Measurements from ENCODE around the gene CADPS. TPM values are rescaled to one million over a fixed set of nuclear protein-coding genes. Genes with fewer than 3 reads are reported as not detected.

Gene CADPS
- total RNA-seq, 1 experiment from 2014 or later = not detected

GRCh38 chr3:62647711-62648110, 227.5 kb downstream of the CADPS start:
- DNase-seq (no peak), ATAC-seq (no peak)
- H3K27ac ChIP-seq (ENCODE audit: low read length) = no peak overlapping the region
- H3K4me3 ChIP-seq (ENCODE audit: low read length) = no peak overlapping the region
- no peaks in the 10 kb centered on the region for H3K27me3 ChIP-seq (ENCODE audit: low read length)
- no peak overlapping the region for H2AFZ ChIP-seq (ENCODE audit: low read length)
- H3K4me1 ChIP-seq (ENCODE audit: insufficient read depth, low read length) = no peaks in the 10 kb centered on the region
- no peaks in the 10 kb centered on the region for H3K36me3 ChIP-seq (ENCODE audit: low read depth, low read length)
- H3F3A ChIP-seq (ENCODE audit: low read length, unreplicated experiment) = no peaks in the 10 kb centered on the region
- CTCF ChIA-PET = interaction anchor here (0.8 kb wide), 1 partner anchor 1892 kb away, joined by 4 read pairs; no protein-coding TSS in a partner anchor
- no peaks in the 10 kb centered on the region; the same call in 1 of the 2 replicates for H3K9me3 ChIP-seq (ENCODE audit: low read length)
- no TSS peak for BruUV-seq (replicated peaks)
- H3K9ac ChIP-seq (ENCODE audit: low read length) = no peak overlapping the region
- POLR2A ChIA-PET (ENCODE audit: unreplicated experiment) = no interaction called here
- intact Hi-C loops (cut with micrococcal nuclease) = no loop called here
- H4K20me1 ChIP-seq (ENCODE audit: low read length) = no peaks in the 10 kb centered on the region
- H3K79me2 ChIP-seq (ENCODE audit: low read length) = no peaks in the 10 kb centered on the region
- no peaks in the 10 kb centered on the region for H3K9me2 ChIP-seq (replicated peaks; ENCODE audit: low read length)
- H3K4me2 ChIP-seq (ENCODE audit: low read length) = no peak overlapping the region
- TF ChIP-seq EZH2 (IDR thresholded peaks at IDR 0.05; ENCODE audit: low read length, unreplicated experiment) (no peak), CTCF (conservative IDR thresholded peaks at IDR 0.05; ENCODE audit: low read depth, low read length) (no peak), EZH2phosphoT487 (IDR thresholded peaks at IDR 0.05; ENCODE audit: borderline replicate concordance, low read length) (no peak)

GRCh38 chr3:62644493-62644892, 230.7 kb downstream of the CADPS start:
- DNase-seq (no peak), ATAC-seq (no peak)
- Histone ChIP-seq H3K79me2 (ENCODE audit: low read length) (no peaks in the 10 kb centered on the region), H3K36me3 (ENCODE audit: low read depth, low read length) (no peaks in the 10 kb centered on the region), H3K27me3 (ENCODE audit: low read length) (no peaks in the 10 kb centered on the region), H3K9me3 (ENCODE audit: low read length) (no peaks in the 10 kb centered on the region), H3K4me3 (ENCODE audit: low read length) (no peak overlapping the region), H3F3A (ENCODE audit: low read length, unreplicated experiment) (no peaks in the 10 kb centered on the region), H3K4me1 (ENCODE audit: insufficient read depth, low read length) (no peaks in the 10 kb centered on the region), H3K27ac (ENCODE audit: low read length) (no peak overlapping the region), H3K9me2 (replicated peaks; ENCODE audit: low read length) (no peaks in the 10 kb centered on the region), H2AFZ (ENCODE audit: low read length) (no peak overlapping the region), H3K4me2 (ENCODE audit: low read length) (no peak overlapping the region), H3K9ac (ENCODE audit: low read length) (no peak overlapping the region), H4K20me1 (ENCODE audit: low read length) (no peaks in the 10 kb centered on the region)
- intact Hi-C loops (cut with micrococcal nuclease) = no loop called here
- CTCF ChIA-PET = no interaction called here
- TF ChIP-seq CTCF (conservative IDR thresholded peaks at IDR 0.05; ENCODE audit: low read depth, low read length) (no peak), EZH2phosphoT487 (IDR thresholded peaks at IDR 0.05; ENCODE audit: borderline replicate concordance, low read length) (no peak), EZH2 (IDR thresholded peaks at IDR 0.05; ENCODE audit: low read length, unreplicated experiment) (no peak)
- POLR2A ChIA-PET (ENCODE audit: unreplicated experiment) = no interaction called here
- no TSS peak for BruUV-seq (replicated peaks)

- ChIA-PET POLR2A (ENCODE audit: unreplicated experiment) (no interaction called here), CTCF (no interaction called here)
- Histone ChIP-seq H3K36me3 (ENCODE audit: low read depth, low read length) (no peaks in the 10 kb centered on the region), H3K9me2 (replicated peaks; ENCODE audit: low read length) (no peaks in the 10 kb centered on the region), H3K9me3 (ENCODE audit: low read length) (no peaks in the 10 kb centered on the region), H3K79me2 (ENCODE audit: low read length) (no peaks in the 10 kb centered on the region), H2AFZ (ENCODE audit: low read length) (no peak overlapping the region), H3K27ac (ENCODE audit: low read length) (no peak overlapping the region), H3K4me3 (ENCODE audit: low read length) (no peak overlapping the region), H3F3A (ENCODE audit: low read length, unreplicated experiment) (no peaks in the 10 kb centered on the region), H3K9ac (ENCODE audit: low read length) (no peak overlapping the region), H3K4me1 (ENCODE audit: insufficient read depth, low read length) (no peaks in the 10 kb centered on the region), H4K20me1 (ENCODE audit: low read length) (no peaks in the 10 kb centered on the region), H3K4me2 (ENCODE audit: low read length) (no peak overlapping the region), H3K27me3 (ENCODE audit: low read length) (no peaks in the 10 kb centered on the region)
- DNase-seq = no peak
- intact Hi-C loops (cut with micrococcal nuclease) = no loop called here
- ATAC-seq = no peak
- BruUV-seq (replicated peaks) = no TSS peak
- TF ChIP-seq EZH2 (IDR thresholded peaks at IDR 0.05; ENCODE audit: low read length, unreplicated experiment) (no peak), EZH2phosphoT487 (IDR thresholded peaks at IDR 0.05; ENCODE audit: borderline replicate concordance, low read length) (no peak), CTCF (conservative IDR thresholded peaks at IDR 0.05; ENCODE audit: low read depth, low read length) (no peak)
Measured at GRCh38 chr3:62638316-62638715, 236.9 kb downstream of the CADPS start.
